IPS-18c (cell line): ENCODE measurements around the gene PCK1.

Experiments used
- H3K4me3 ChIP-seq: 2 replicates; pipeline ENCODE4 v1.7.0; 2013; ENCODE audit warnings: low read depth, mild to moderate bottlenecking, low read length, moderate library complexity; ENCODE audit not compliant: insufficient read depth
- H3K9me3 ChIP-seq: one replicate; pipeline ENCODE4 v1.6.1; 2013; ENCODE audit warnings: mild to moderate bottlenecking, low read length, moderate library complexity; ENCODE audit not compliant: control insufficient read depth, insufficient read depth

The PCK1 gene

GRCh38 chr20:57553376-57554018 lies 7.4 kb upstream of the PCK1 start:
- H3K4me3 ChIP-seq: no peak overlapping the region
- H3K9me3 ChIP-seq: no peaks in the 10 kb centered on the region

- no peak overlapping the region for H3K4me3 ChIP-seq
- H3K9me3 ChIP-seq: no peaks in the 10 kb centered on the region
Observed at GRCh38 chr20:57555457-57556184, 5.3 kb upstream of the PCK1 start.

GRCh38 chr20:57556980-57557274 lies 4.0 kb upstream of the PCK1 start:
- Histone ChIP-seq H3K4me3 (no peak overlapping the region), H3K9me3 (no peaks in the 10 kb centered on the region)

- H3K9me3 ChIP-seq: no peaks in the 10 kb centered on the region
- no peak overlapping the region for H3K4me3 ChIP-seq
Observed at GRCh38 chr20:57557926-57558613, 2.8 kb upstream of the PCK1 start.

- Histone ChIP-seq H3K4me3 (no peak overlapping the region), H3K9me3 (no peaks in the 10 kb centered on the region)
Observed at GRCh38 chr20:57558614-57559288, 2.2 kb upstream of the PCK1 start.

- Histone ChIP-seq H3K9me3 (no peaks in the 10 kb centered on the region), H3K4me3 (no peak overlapping the region)
Observed at GRCh38 chr20:57559289-57559634, 1.6 kb upstream of the PCK1 start.

GRCh38 chr20:57559658-57560553 lies 1.0 kb upstream of the PCK1 start:
- no peaks in the 10 kb centered on the region for H3K9me3 ChIP-seq
- no peak overlapping the region for H3K4me3 ChIP-seq

GRCh38 chr20:57561356-57562279 lies 708 bp downstream of the PCK1 start:
- Histone ChIP-seq H3K9me3 (no peaks in the 10 kb centered on the region), H3K4me3 (no peak overlapping the region)

- no peak overlapping the region for H3K4me3 ChIP-seq
- H3K9me3 ChIP-seq: no peaks in the 10 kb centered on the region
Observed at GRCh38 chr20:57562541-57563465, 1.9 kb downstream of the PCK1 start.

GRCh38 chr20:57563522-57563921 lies 2.6 kb downstream of the PCK1 start:
- Histone ChIP-seq H3K9me3 (no peaks in the 10 kb centered on the region), H3K4me3 (no peak overlapping the region)

GRCh38 chr20:57564180-57564802 lies 3.4 kb downstream of the PCK1 start:
- no peaks in the 10 kb centered on the region for H3K9me3 ChIP-seq
- no peak overlapping the region for H3K4me3 ChIP-seq

- Histone ChIP-seq H3K4me3 (no peak overlapping the region), H3K9me3 (no peaks in the 10 kb centered on the region)
Observed at GRCh38 chr20:57564951-57565642, 4.2 kb downstream of the PCK1 start.

- Histone ChIP-seq H3K4me3 (no peak overlapping the region), H3K9me3 (no peaks in the 10 kb centered on the region)
Observed at GRCh38 chr20:57566399-57566798, 5.5 kb downstream of the PCK1 start.

GRCh38 chr20:57566803-57567459 lies 6.0 kb downstream of the PCK1 start:
- Histone ChIP-seq H3K4me3 (no peak overlapping the region), H3K9me3 (no peaks in the 10 kb centered on the region)
